GM12873 (cell line): ENCODE results near the gene SELENON.

Experiments used
- CTCF ChIP-seq: IDR thresholded peaks from 2 replicates; pipeline ENCODE4 v1.5.1; 2012; ENCODE audit warnings: low read depth, mild to moderate bottlenecking, moderate library complexity, low read length, control low read depth; ENCODE audit not compliant: insufficient read depth; ENCODE audit errors: missing control alignments

SELENON gene

GRCh38 chr1:25810341-25811299, 10.6 kb downstream of the SELENON start:
- TF ChIP-seq CTCF = peak; percentile 98

- no peak for TF ChIP-seq CTCF
These were observed 11.5 kb downstream of the SELENON start for GRCh38 chr1:25811384-25812082.

GRCh38 chr1:25813071-25813733, 13.2 kb downstream of the SELENON start:
- TF ChIP-seq CTCF = no peak

GRCh38 chr1:25813734-25814471, 13.9 kb downstream of the SELENON start:
- peak; percentile 37 for TF ChIP-seq CTCF

GRCh38 chr1:25814549-25815087, 14.6 kb downstream of the SELENON start:
- TF ChIP-seq CTCF = no peak

- no peak for TF ChIP-seq CTCF
These were observed 15.5 kb downstream of the SELENON start for GRCh38 chr1:25815208-25816111.
